IMR-90 (cell line): ENCODE measurements around the gene CASP2. TPM values are rescaled to one million over a fixed set of nuclear protein-coding genes. Genes with fewer than 3 reads are reported as not detected.

Source experiments
- ATAC-seq: fragments of 200-7000 bp; cut with Tn5 transposase; 2 replicates; pipeline ENCODE4 v1.9.1; 2020; ENCODE audit warnings: low read depth, mild to moderate bottlenecking, moderate library complexity
- BruUV-seq: library from RNA; stranded (reverse); fragments of 400-500 nt; replicated peaks from 2 replicates; lab custom pipeline; 2021; lab: Mats Ljungman, UMichigan
- CTCF ChIA-PET: fragments of 300-600 bp; formaldehyde crosslinking; extraction: SDS; loops from one replicate; lab custom pipeline; 2021; ENCODE audit warnings: antibody characterized with exemption; lab: Yijun Ruan, JAX
- POLR2A ChIA-PET: fragments of 300-600 bp; sonication (Branson Sonifier 250); formaldehyde crosslinking; loops from one replicate; lab custom pipeline; 2022; ENCODE audit warnings: antibody characterized with exemption; ENCODE audit not compliant: unreplicated experiment; lab: Charles Lee
- DNase-seq: peaks from one replicate; pipeline ENCODE4 v3.0.0; 2013
- H2AFZ ChIP-seq: replicated peaks from 2 replicates; pipeline ENCODE3; 2013; ENCODE audit warnings: low read length, mild to moderate bottlenecking; ENCODE audit not compliant: poor library complexity
- H2AK5ac ChIP-seq: 2 replicates; pipeline ENCODE4 v1.6.1; 2013; ENCODE audit warnings: low read depth, low read length, inconsistent platforms
- H2AK9ac ChIP-seq: replicated peaks from 2 replicates; pipeline ENCODE3; 2013; ENCODE audit warnings: mild to moderate bottlenecking, low read depth, low read length, moderate library complexity; ENCODE audit not compliant: poor library complexity
- H2BK120ac ChIP-seq: 2 replicates; pipeline ENCODE4 v1.6.1; 2013; ENCODE audit warnings: low read depth, low read length, inconsistent platforms
- H2BK15ac ChIP-seq: 3 replicates; pipeline ENCODE4 v1.6.1; 2013; ENCODE audit warnings: low read depth, low read length, inconsistent platforms
- H2BK20ac ChIP-seq: 2 replicates; pipeline ENCODE4 v1.6.1; 2013; ENCODE audit warnings: low read depth, mild to moderate bottlenecking, inconsistent platforms, low read length, moderate library complexity
- H2BK5ac ChIP-seq: 2 replicates; pipeline ENCODE4 v1.6.1; 2013; ENCODE audit warnings: mild to moderate bottlenecking, low read depth, low read length, inconsistent platforms; ENCODE audit not compliant: poor library complexity, severe bottlenecking
- H3K14ac ChIP-seq: replicated peaks from 2 replicates; pipeline ENCODE4 v1.6.1; 2013; ENCODE audit warnings: low read depth, low read length, inconsistent platforms
- H3K18ac ChIP-seq: 2 replicates; pipeline ENCODE4 v1.6.1; 2013; ENCODE audit warnings: low read depth, low read length, control low read depth
- H3K23ac ChIP-seq: 2 replicates; pipeline ENCODE4 v1.6.1; 2013; ENCODE audit warnings: low read depth, low read length, inconsistent platforms
- H3K27ac ChIP-seq: 2 replicates; pipeline ENCODE4 v1.5.1; 2013; ENCODE audit warnings: mild to moderate bottlenecking, control low read depth, low read length; ENCODE audit not compliant: insufficient read depth
- H3K27me3 ChIP-seq: 2 replicates; pipeline ENCODE4 v1.6.1; 2013; ENCODE audit warnings: low read length; ENCODE audit not compliant: control insufficient read depth, insufficient read depth
- H3K36me3 ChIP-seq: 2 replicates; pipeline ENCODE4 v1.6.1; 2013; ENCODE audit warnings: low read length, mixed read lengths; ENCODE audit not compliant: control insufficient read depth, insufficient read depth
- H3K4ac ChIP-seq: 2 replicates; pipeline ENCODE4 v1.6.1; 2013; ENCODE audit warnings: low read depth, low read length, inconsistent platforms
- H3K4me1 ChIP-seq: 2 replicates; pipeline ENCODE4 v1.6.1; 2013; ENCODE audit warnings: low read length, mixed read lengths; ENCODE audit not compliant: control insufficient read depth, insufficient read depth
- H3K4me2 ChIP-seq: 2 replicates; pipeline ENCODE4 v1.6.1; 2013; ENCODE audit warnings: low read depth, mild to moderate bottlenecking, control low read depth, low read length, moderate library complexity
- H3K4me3 ChIP-seq: 2 replicates; pipeline ENCODE4 v1.5.1; 2013; ENCODE audit warnings: low read depth, mild to moderate bottlenecking, control low read depth, low read length, moderate library complexity; ENCODE audit not compliant: insufficient read depth
- H3K56ac ChIP-seq: 2 replicates; pipeline ENCODE4 v1.6.1; 2013; ENCODE audit warnings: low read length, inconsistent platforms; ENCODE audit not compliant: insufficient read depth; ENCODE audit errors: extremely low read depth
- H3K79me1 ChIP-seq, 2 experiments: 2 replicates each; pipeline ENCODE4 v1.6.1; 2013; ENCODE audit warnings: low read length in 2 of 2, inconsistent platforms in 1 of 2, low read depth in 1 of 2
- H3K9ac ChIP-seq: 2 replicates; pipeline ENCODE4 v1.6.1; 2013; ENCODE audit warnings: low read depth, low read length, control low read depth
- H3K9me1 ChIP-seq: 2 replicates; pipeline ENCODE4 v1.6.1; 2013; ENCODE audit warnings: low read length, inconsistent platforms; ENCODE audit not compliant: insufficient read depth
- H3K9me3 ChIP-seq: 2 replicates; pipeline ENCODE4 v1.6.1; 2013; ENCODE audit warnings: low read length; ENCODE audit not compliant: control insufficient read depth, insufficient read depth
- H4K20me1 ChIP-seq: 2 replicates; pipeline ENCODE4 v1.6.1; 2013; ENCODE audit warnings: low read length, inconsistent platforms; ENCODE audit not compliant: insufficient read depth
- H4K5ac ChIP-seq: 2 replicates; pipeline ENCODE4 v1.6.1; 2013; ENCODE audit warnings: mild to moderate bottlenecking, low read depth, low read length, control low read depth
- H4K8ac ChIP-seq, 2 experiments: 2 replicates each; pipeline ENCODE4 v1.6.1; 2013; ENCODE audit warnings: low read depth in 2 of 2, low read length in 2 of 2, control low read depth in 1 of 2, inconsistent platforms in 1 of 2
- H4K91ac ChIP-seq: 2 replicates; pipeline ENCODE4 v1.6.1; 2013; ENCODE audit warnings: low read depth, low read length, inconsistent platforms; ENCODE audit not compliant: insufficient read depth
- ELK1 ChIP-seq: fragments of 150-350 bp; IDR thresholded peaks from 2 replicates; pipeline ENCODE4 v1.6.1; 2016; ENCODE audit warnings: low read depth, mild to moderate bottlenecking, low read length, moderate library complexity, borderline replicate concordance
- MAFK ChIP-seq: IDR thresholded peaks from 2 replicates; pipeline ENCODE4 v1.6.1; 2012; ENCODE audit warnings: low read depth, low read length, improper control_type of control experiment
- NFE2L2 ChIP-seq: fragments of 150-350 bp; IDR thresholded peaks from 2 replicates; pipeline ENCODE4 v1.6.1; 2016; ENCODE audit warnings: low read depth, mild to moderate bottlenecking, low read length
- RAD21 ChIP-seq: IDR thresholded peaks from 2 replicates; pipeline ENCODE4 v1.6.1; 2012; ENCODE audit warnings: low read length, improper control_type of control experiment
- RFX5 ChIP-seq: IDR thresholded peaks from 2 replicates; pipeline ENCODE4 v1.8.0; 2012; ENCODE audit warnings: low read depth, mild to moderate bottlenecking, low read length, moderate library complexity
- WGBS, 2 experiments: methylation state at CpG; one replicate each; pipeline versions ENCODE4 v1.1.5 to v1.1.7; 2013; ENCODE audit warnings: missing lambda C conversion rate in 2 of 2; ENCODE audit not compliant: insufficient read length in 1 of 2; ENCODE audit errors: extremely low coverage in 2 of 2; 5-methylcytosine and 5-hydroxymethylcytosine counted together
- dilution Hi-C: fragments of 300-500 bp; cut with HindIII; formaldehyde crosslinking; loops from one replicate; pipeline ENCODE4 v1.14.3; 2018; ENCODE audit warnings: low sequenced_read_pairs; ENCODE audit not compliant: unreplicated experiment
- in situ Hi-C: fragments of 300-500 bp; cut with MboI; formaldehyde crosslinking; loops from 3 replicates; pipeline ENCODE4 v1.14.3; 2019; ENCODE audit warnings: low sequenced_read_pairs, inconsistent platforms, mixed read lengths
- intact Hi-C: fragments of 100-400 bp; cut with micrococcal nuclease; formaldehyde crosslinking; loops from 2 replicates; pipeline ENCODE4 v1.10.0; 2022
- polyA plus RNA-seq, 3 experiments: library from polyadenylated mRNA; depleted of rRNA; stranded (reverse); fragments of >200 nt; gene quantifications; 2 replicates each; pipeline ENCODE4 v1.2.3, GENCODE V29; 2012; ENCODE audit warnings: low replicate concordance in 1 of 3
- total RNA-seq: library from RNA; depleted of rRNA; stranded (reverse); fragments of >200 nt; gene quantifications from 2 replicates; pipeline ENCODE4 v1.2.3, GENCODE V29; 2012

Gene CASP2
- total and polyA plus RNA-seq, 2 of the 4 experiments (the other 2 are of a cell fraction) = 15.4 to 25.6 TPM

- Histone ChIP-seq H3K27me3 (no peaks in the 10 kb centered on the region), H4K91ac (no peak overlapping the region), H4K8ac (no peak overlapping the region), H4K20me1 (no peaks in the 10 kb centered on the region), H3K9me1 (no peaks in the 10 kb centered on the region), H2BK5ac (no peak overlapping the region), H3K4me3 (no peak overlapping the region), H3K4ac (no peak overlapping the region), H2AK5ac (no peak overlapping the region), H2BK120ac (no peak overlapping the region), H2AFZ (no peak overlapping the region), H3K79me1 (peaks cover 7 to 11% of the 10 kb centered on the region in 2 experiments; a peak in 3 of 4 replicates), H3K23ac (no peak overlapping the region), H3K4me2 (no peak overlapping the region), H3K27ac (no peak overlapping the region), H3K9me3 (no peaks in the 10 kb centered on the region), H3K4me1 (no peaks in the 10 kb centered on the region), H3K9ac (no peak overlapping the region), H3K56ac (no peak overlapping the region), H2AK9ac (no peak overlapping the region), H3K14ac (no peak overlapping the region), H3K36me3 (peaks cover 27% of the 10 kb centered on the region), H4K5ac (no peak overlapping the region), H2BK20ac (no peak overlapping the region), H3K18ac (no peak overlapping the region), H2BK15ac (no peak overlapping the region)
- TF ChIP-seq RAD21 (no peak), RFX5 (no peak), MAFK (no peak), ELK1 (no peak), NFE2L2 (no peak)
- POLR2A ChIA-PET = no interaction called here
- CTCF ChIA-PET = interaction anchor here (2.0 kb wide), 1 partner anchor 68 kb away, joined by 4 read pairs; no protein-coding TSS in a partner anchor
- BruUV-seq = no TSS peak
- ATAC-seq (no peak), DNase-seq (no peak)
- dilution Hi-C loops (no loop called here), in situ Hi-C loops (no loop called here), intact Hi-C loops (no loop called here)
- WGBS, 2 experiments = no CpG with 5 or more reads among the region's 2 CpGs
Measured at GRCh38 chr7:143308632-143309031, 20.5 kb downstream of the CASP2 start.
